Measurements from ENCODE around the gene SLC28A3.

Gene SLC28A3

DNA sequence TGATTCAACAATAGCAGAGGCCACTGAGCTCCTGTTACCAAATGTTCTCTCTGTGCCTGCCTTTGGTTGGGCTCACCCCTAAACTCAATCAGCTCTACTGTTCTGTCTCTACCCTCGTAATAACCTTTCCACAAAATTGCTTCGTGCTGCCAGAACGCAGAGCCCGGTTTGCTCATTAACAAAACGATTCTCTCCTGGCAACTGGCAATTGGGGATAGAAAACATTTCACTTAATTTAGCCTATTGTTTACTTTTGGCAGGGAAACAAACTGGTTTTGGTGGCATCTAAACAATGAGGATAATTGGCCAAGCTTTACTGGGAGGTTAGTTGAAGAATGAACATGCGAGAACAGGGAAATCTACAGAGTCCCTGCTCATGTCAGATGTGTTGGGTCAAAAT is 56.6 kb downstream of the SLC28A3 start:
- in situ Hi-C loops (cut with MboI; ENCODE audit: low pct_unique_long_range_greater_than_20kb, low sequenced_read_pairs, unreplicated experiment), result no loop called here
- TF ChIP-seq, protein P1, sequence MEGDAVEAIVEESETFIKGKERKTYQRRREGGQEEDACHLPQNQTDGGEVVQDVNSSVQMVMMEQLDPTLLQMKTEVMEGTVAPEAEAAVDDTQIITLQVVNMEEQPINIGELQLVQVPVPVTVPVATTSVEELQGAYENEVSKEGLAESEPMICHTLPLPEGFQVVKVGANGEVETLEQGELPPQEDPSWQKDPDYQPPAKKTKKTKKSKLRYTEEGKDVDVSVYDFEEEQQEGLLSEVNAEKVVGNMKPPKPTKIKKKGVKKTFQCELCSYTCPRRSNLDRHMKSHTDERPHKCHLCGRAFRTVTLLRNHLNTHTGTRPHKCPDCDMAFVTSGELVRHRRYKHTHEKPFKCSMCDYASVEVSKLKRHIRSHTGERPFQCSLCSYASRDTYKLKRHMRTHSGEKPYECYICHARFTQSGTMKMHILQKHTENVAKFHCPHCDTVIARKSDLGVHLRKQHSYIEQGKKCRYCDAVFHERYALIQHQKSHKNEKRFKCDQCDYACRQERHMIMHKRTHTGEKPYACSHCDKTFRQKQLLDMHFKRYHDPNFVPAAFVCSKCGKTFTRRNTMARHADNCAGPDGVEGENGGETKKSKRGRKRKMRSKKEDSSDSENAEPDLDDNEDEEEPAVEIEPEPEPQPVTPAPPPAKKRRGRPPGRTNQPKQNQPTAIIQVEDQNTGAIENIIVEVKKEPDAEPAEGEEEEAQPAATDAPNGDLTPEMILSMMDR (IDR thresholded peaks at IDR 0.05; ENCODE audit: extremely low read depth, insufficient read depth, missing control alignments), result no peak
- DNase-seq (ENCODE audit: low spot score), result no peak

DNA sequence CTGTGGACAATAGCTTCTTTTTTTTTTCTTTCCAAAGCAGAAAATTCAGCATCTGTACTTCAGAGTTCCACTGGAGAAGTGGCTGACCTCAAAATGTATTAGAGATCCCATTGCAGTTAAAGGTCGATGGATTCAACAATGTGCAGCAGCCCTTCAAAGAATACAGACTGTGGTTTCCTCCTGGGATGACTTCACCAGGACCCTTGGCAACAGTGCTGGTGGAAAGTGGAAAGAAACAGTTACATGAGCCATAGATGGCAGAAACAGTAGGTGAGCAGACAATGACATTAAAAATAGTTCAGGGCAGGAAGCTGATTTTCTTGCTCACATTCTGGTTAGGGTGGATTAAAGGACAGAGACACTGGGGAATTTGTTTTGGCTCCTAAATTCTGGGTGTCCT is 62.4 kb downstream of the SLC28A3 start:
- in situ Hi-C loops (cut with MboI; ENCODE audit: low pct_unique_long_range_greater_than_20kb, low sequenced_read_pairs, unreplicated experiment), result no loop called here
- TF ChIP-seq, protein P1 (IDR thresholded peaks at IDR 0.05; ENCODE audit: extremely low read depth, insufficient read depth, missing control alignments), result no peak
- DNase-seq (ENCODE audit: low spot score), result no peak

DNA sequence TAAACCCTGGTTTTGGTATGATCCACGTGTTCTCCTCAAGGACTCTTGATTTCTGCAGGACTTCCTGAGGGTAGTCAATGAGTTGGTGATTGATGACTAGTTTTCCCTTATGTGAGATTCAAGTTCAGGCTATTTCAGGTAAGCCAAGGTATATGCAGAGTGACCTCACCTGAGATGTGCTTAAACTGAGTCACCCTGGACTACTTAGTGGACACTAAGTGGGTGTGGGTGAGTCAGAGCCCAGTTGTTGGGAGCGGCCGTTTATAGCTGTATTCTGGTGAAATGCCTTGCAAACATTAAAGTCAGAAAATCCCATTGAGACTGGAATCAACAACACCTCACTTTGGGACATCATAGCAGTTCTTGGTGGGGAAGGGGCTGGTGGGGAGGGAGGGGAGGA is 62.9 kb downstream of the SLC28A3 start:
- TF ChIP-seq, protein P1 (IDR thresholded peaks at IDR 0.05; ENCODE audit: extremely low read depth, insufficient read depth, missing control alignments), result no peak
- no peak for DNase-seq (ENCODE audit: low spot score)
- in situ Hi-C loops (cut with MboI; ENCODE audit: low pct_unique_long_range_greater_than_20kb, low sequenced_read_pairs, unreplicated experiment), result no loop called here

DNA sequence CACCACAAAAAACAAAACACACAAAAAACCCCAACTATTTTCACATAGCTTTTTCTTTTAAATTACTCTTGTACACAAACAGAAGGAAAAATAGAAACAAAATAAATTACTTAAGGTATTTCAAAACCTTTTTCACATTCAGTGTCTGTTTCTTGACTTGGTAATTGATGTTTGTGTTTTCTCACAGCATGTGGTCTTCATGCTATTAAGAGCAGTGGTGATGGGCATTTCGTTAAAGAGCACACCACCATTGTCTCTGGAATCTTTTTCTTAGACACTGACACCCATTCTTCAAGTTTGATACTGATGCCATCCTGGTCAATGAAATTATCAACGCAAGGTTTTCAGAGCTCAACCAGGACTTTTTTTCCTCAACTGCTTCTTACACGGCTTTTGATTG is 63.8 kb downstream of the SLC28A3 start:
- TF ChIP-seq, protein P1 (IDR thresholded peaks at IDR 0.05; ENCODE audit: extremely low read depth, insufficient read depth, missing control alignments), result no peak
- in situ Hi-C loops (cut with MboI; ENCODE audit: low pct_unique_long_range_greater_than_20kb, low sequenced_read_pairs, unreplicated experiment), result no loop called here
- no peak for DNase-seq (ENCODE audit: low spot score)

DNA sequence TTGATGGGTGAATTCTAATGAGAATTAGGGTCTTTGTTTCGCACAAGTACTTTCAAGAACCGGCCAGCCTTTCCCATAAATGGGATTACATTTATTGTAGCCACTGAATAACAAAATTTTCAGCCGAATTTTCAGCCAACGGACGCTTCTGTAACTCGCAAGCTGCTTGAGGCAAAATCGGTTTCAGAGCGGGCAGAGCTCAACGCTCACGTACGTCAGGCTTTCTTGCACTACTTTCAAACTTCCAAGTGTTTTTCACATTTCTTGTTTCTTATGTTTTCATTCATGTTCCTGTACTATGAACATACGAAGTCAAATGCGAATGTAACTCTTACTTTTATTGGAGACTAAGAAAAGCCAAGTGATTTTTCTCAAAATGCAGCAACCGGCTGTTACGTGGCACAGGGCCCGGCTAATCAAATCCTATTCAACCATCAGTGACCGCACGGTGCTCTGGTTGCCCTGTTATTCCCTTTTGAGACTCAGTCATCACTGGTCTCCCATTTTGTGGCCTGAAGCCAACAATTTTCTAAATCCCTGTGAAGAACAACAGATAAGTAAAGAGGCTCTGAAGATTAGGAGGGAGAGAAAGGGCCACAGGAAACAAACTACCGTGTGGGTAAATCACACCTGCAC is 68.5 kb downstream of the SLC28A3 start:
- in situ Hi-C loops (cut with MboI; ENCODE audit: low pct_unique_long_range_greater_than_20kb, low sequenced_read_pairs, unreplicated experiment), result no loop called here
- TF ChIP-seq, protein P1 (IDR thresholded peaks at IDR 0.05; ENCODE audit: extremely low read depth, insufficient read depth, missing control alignments), result no peak
- no peak for DNase-seq (ENCODE audit: low spot score)

DNA sequence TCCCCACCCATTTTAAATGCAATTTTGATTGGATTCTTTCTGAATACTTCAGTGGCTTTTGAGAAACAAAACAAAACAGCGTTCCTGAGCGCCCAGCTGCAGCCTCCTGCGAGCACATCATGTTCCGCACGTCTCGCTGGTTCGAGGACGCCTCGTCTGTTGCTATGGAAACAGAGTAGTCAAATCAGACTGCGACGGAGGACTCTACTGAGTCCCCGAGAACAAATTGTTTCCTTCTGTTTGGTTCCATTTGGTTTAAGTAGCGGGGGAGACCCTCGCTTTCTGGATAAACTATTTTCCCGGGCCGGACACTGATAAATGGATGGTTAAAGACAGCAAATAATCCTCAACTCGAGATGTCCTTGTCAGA is 69.0 kb downstream of the SLC28A3 start:
- in situ Hi-C loops (cut with MboI; ENCODE audit: low pct_unique_long_range_greater_than_20kb, low sequenced_read_pairs, unreplicated experiment), result no loop called here
- DNase-seq (ENCODE audit: low spot score), result peak; percentile 64
- TF ChIP-seq, protein P1 (IDR thresholded peaks at IDR 0.05; ENCODE audit: extremely low read depth, insufficient read depth, missing control alignments), result no peak

Measured in GM13977 (cell line).